ENCODE measurements around the gene ZNF385B.

The ZNF385B gene

GRCh38 chr2:179543361-179543901 lies 318.0 kb downstream of the ZNF385B start:
- DNase-seq = no peak

GRCh38 chr2:179541586-179541985 lies 319.8 kb downstream of the ZNF385B start:
- no peak for DNase-seq

GRCh38 chr2:179539124-179539511 lies 322.3 kb downstream of the ZNF385B start:
- DNase-seq = no peak

- no peak for DNase-seq
These were observed 322.8 kb downstream of the ZNF385B start for GRCh38 chr2:179538406-179539123.

- no peak for DNase-seq
These were observed 325.2 kb downstream of the ZNF385B start for GRCh38 chr2:179536185-179536584.

- DNase-seq = no peak
These were observed 327.5 kb downstream of the ZNF385B start for GRCh38 chr2:179533875-179534274.

- no peak for DNase-seq
These were observed 328.5 kb downstream of the ZNF385B start for GRCh38 chr2:179532863-179533278.

- DNase-seq = no peak
These were observed 332.8 kb downstream of the ZNF385B start for GRCh38 chr2:179528576-179529069.

- DNase-seq = no peak
These were observed 336.1 kb downstream of the ZNF385B start for GRCh38 chr2:179525340-179525739.

- DNase-seq = no peak
These were observed 336.5 kb downstream of the ZNF385B start for GRCh38 chr2:179524809-179525339.

GRCh38 chr2:179521944-179522343 lies 339.5 kb downstream of the ZNF385B start:
- no peak for DNase-seq

- DNase-seq = no peak
These were observed 342.6 kb downstream of the ZNF385B start for GRCh38 chr2:179518830-179519229.

GRCh38 chr2:179513181-179513580 lies 348.2 kb downstream of the ZNF385B start:
- no peak for DNase-seq

- no peak for DNase-seq
These were observed 349.0 kb downstream of the ZNF385B start for GRCh38 chr2:179512281-179513035.

- no peak for DNase-seq
These were observed 350.2 kb downstream of the ZNF385B start for GRCh38 chr2:179511105-179511789.

- no peak for DNase-seq
These were observed 366.1 kb downstream of the ZNF385B start for GRCh38 chr2:179495315-179495714.

GRCh38 chr2:179488563-179488962 lies 372.8 kb downstream of the ZNF385B start:
- DNase-seq = no peak

GRCh38 chr2:179487010-179487731 lies 374.2 kb downstream of the ZNF385B start:
- DNase-seq = no peak

- no peak for DNase-seq
These were observed 378.3 kb downstream of the ZNF385B start for GRCh38 chr2:179483131-179483530.

- DNase-seq = no peak
These were observed 381.5 kb downstream of the ZNF385B start for GRCh38 chr2:179479947-179480346.

GRCh38 chr2:179478771-179479170 lies 382.6 kb downstream of the ZNF385B start:
- no peak for DNase-seq

- no peak for DNase-seq
These were observed 390.4 kb downstream of the ZNF385B start for GRCh38 chr2:179470992-179471391.

Data from SHP77 (cell line).